ENCODE data around the gene OTUD5.
"Not testable (repeated sequence)": the region's sequence is repeated elsewhere in the genome, so short reads cannot be mapped to it uniquely, and the experiment has no call there.

Gene OTUD5, protein sequence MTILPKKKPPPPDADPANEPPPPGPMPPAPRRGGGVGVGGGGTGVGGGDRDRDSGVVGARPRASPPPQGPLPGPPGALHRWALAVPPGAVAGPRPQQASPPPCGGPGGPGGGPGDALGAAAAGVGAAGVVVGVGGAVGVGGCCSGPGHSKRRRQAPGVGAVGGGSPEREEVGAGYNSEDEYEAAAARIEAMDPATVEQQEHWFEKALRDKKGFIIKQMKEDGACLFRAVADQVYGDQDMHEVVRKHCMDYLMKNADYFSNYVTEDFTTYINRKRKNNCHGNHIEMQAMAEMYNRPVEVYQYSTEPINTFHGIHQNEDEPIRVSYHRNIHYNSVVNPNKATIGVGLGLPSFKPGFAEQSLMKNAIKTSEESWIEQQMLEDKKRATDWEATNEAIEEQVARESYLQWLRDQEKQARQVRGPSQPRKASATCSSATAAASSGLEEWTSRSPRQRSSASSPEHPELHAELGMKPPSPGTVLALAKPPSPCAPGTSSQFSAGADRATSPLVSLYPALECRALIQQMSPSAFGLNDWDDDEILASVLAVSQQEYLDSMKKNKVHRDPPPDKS

DNA sequence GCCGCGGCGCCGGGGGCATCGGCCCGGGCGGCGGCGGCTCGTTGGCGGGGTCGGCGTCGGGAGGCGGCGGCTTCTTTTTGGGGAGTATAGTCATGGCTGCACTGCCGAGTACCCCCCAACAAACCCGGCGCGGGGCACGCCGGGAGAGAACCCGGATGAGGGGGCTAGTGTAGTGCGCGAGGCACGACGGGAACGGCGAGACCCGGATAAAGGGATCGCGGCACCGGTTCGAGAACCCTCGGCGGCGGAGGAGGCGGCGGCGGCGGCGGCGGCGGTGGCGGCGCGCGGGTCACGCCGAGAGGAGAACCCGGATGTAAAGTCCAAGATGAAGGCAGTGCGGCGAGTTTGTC is at the start of gene OTUD5:
TSS of gene OTUD5 (minus strand) at position 131 of the 350 bp plus-strand sequence. CDS start at position 94, 37 bp downstream.
- DNase-seq = peak; percentile 83

- DNase-seq = no peak
Observed at GRCh38 chrX:49003696-49004095, 46.3 kb upstream of the OTUD5 start.

DNA sequence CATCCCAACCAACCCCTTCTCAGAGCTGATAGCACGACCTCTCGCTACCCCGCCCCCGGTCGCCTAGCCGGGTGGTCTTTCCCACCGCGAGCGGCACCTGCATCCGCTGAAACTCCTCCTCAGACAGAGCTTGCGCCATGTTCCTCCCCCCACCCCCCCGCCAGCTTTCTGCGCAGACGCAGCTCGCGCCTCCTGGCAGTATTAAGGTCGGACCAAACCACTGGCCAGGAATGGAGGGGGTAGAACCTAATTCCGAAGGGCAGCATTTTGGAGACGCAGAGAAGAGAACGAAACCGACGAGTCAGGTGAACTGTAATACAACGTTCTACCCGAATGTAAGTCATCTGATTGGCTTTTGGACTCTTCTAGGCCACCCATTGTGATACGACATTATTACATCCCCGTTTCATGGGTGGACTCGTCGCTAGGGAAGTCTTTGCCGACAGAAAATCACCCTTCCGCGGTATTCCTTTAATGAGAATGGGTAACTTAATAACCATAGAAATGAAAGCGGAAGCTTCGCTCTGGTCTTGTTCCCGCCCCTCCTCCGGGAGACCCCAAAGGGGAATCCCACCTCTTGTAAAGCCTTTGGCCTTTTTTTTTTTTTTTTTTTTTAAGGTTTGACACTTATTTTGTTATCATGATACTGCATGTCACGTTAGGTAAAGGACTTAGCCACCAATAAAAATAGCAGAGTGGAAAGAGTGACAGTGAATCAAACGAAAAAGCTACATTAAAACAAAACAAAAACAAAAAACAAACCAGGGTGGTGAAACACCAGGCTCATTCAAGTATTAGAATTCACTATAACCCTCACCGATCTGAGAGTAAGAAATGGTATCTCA is 44.9 kb upstream of the OTUD5 start, which contains the start of gene GRIPAP1:
TSS of gene GRIPAP1 (minus strand) at position 174 of the 845 bp plus-strand sequence. CDS start at position 139, 35 bp downstream.
- peak; percentile 90 for DNase-seq

- peak; percentile 25 for DNase-seq
Observed at GRCh38 chrX:49001521-49002090, 44.2 kb upstream of the OTUD5 start.

DNA sequence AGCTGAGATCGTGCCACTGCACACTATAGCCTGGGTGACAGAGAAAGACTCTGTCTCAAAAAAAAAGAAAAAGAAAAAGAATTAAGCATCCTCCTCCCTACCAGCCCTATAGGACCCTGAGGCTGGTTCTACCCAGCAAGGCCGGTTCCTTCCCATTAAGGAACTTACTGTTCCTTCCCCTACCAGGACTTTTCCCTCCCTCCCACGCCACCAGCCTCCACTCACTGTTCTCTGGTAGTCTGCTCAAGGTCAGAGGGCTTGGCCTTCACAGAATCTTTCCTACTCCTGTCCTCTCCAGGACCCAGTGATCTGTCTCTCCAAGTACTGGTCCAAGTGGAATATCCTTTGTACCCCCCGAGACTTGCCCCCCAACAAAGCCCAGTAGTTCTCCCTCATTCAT is 43.2 kb upstream of the OTUD5 start:
- DNase-seq = no peak

DNA sequence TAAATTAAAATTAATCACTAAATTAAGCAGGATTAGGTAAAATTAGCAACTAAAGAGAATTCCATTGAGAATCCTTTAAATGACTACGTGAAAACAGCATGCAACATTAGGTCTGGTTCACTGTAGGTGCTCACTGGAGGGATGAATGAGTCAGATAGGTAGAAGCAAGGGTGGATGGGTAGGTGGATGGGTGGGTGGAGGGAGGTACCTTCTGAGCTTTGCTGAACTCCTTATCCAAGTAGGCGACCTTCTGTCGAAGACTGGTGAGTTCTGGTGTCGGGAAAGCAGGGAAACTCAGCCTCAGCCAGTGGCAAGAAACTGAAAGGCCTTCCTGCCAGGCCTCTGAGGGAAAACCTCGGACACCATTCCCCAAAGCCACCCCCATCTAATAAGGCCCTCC is 41.6 kb upstream of the OTUD5 start:
- no peak for DNase-seq

- no peak for DNase-seq
Observed at GRCh38 chrX:48998391-48998790, 41.0 kb upstream of the OTUD5 start.

DNA sequence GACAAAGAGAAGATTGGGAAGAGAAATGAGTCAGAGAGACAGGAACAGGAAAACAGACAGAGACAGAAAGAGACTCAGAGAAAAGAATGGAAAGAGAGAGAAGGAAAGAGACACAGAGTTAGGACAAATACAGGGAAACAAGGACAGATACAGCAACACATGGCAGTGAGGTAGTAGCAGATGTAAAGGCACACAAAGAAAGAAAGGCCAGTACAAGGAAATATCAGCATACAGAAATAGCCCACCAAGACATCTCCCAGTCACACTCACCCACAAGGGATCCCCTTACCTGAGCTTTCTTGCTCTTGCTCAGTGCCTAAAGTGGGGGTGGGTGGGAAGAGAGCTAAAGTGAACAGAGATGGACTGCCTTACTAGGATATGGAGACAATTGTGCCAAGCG is 40.5 kb upstream of the OTUD5 start:
- DNase-seq = no peak

GRCh38 chrX:48997455-48997854 is 40.0 kb upstream of the OTUD5 start:
- no peak for DNase-seq

- DNase-seq = no peak
Observed at GRCh38 chrX:48996969-48997368, 39.6 kb upstream of the OTUD5 start.

- DNase-seq = no peak
Observed at GRCh38 chrX:48992341-48992740, 34.9 kb upstream of the OTUD5 start.

GRCh38 chrX:48989483-48989882 is 32.1 kb upstream of the OTUD5 start:
- no peak for DNase-seq

GRCh38 chrX:48983896-48984295 is 26.5 kb upstream of the OTUD5 start:
- DNase-seq = no peak

- DNase-seq = no peak
Observed at GRCh38 chrX:48983081-48983480, 25.7 kb upstream of the OTUD5 start.

- no peak for DNase-seq
Observed at GRCh38 chrX:48981178-48981577, 23.8 kb upstream of the OTUD5 start.

GRCh38 chrX:48980341-48980740 is 22.9 kb upstream of the OTUD5 start:
- DNase-seq = not testable (repeated sequence)

DNA sequence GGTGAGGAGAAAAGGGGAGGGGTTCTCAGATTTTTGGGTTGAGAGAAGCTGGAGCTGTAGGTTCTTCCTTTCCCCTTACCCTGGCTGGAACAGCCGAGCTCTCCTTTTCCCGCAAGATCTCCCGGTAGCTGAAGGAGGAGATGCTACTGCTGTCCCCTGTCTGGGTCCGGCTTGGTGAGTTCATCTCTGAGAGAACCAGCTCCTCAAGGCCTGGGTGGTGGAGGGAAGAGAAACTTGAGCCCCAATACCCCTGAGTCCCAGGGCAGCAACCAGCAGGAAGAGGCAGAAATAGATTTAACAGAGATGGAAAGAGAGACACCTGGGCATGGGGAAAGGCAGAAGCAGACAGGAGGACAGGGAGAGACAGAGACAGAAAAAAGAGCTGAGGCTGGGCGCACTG is 20.8 kb upstream of the OTUD5 start:
- DNase-seq = no peak

DNA sequence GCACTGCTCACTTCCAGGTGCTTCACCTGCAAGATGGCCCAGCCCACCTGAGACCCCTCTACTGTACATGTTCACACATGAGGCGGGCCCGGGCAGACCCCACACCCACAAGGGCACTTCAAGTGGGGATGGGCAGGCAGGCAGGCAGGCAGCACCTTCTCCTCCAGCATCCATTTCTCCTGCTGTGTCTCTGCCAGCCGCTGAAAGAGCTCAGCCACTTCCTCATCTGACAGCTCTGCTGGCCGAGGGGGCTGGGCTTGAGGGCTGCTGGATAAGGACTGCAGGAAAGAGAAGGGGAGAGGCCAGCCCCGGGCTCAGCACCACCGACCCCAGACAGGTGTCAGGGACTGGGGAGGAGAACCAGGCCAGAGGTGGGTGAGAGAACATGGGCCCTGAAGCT is 18.7 kb upstream of the OTUD5 start:
- no peak for DNase-seq

DNA sequence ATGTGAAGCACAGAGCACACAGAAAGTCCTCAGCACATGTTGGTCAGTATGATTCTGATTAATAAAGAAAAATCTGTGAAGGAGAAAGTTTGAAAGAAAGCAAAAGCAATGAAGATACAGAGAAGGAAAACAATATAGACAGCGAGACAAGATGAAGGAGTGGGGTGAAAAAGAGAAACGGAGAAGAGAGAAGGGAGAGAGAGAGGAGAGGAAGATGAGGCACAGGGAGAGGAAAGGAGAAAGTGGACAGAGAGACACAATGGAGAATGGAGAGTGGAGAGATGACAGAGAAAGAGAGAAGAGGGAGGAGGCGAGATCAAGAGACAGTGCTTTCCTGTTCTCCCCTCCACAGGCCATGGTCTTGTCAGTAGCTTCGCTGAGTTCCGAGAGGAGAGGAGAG is 18.1 kb upstream of the OTUD5 start:
- DNase-seq = no peak

GRCh38 chrX:48975041-48975440 is 17.6 kb upstream of the OTUD5 start:
- no peak for DNase-seq

DNA sequence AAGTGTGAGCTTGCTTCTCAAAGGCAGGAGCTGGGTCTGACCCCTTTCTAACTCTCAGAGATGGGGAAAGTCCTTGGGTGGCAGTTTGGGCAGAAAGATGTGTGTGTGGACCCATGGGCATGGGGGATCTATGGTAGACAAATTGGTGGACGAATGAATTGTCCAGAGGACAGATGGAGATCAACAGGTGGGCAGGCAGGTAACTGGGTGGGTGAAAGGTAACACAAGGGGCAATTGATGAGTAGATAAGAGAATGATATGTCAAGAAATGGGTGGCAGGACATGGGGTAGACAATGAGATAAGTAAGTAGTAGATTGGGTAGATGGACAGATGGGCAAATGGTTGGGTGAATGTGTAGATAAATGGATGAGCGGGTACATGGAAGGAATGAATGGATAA is 17.2 kb upstream of the OTUD5 start:
- no peak for DNase-seq

GRCh38 chrX:48974033-48974432 is 16.6 kb upstream of the OTUD5 start:
- DNase-seq = no peak

Data from NCI-H345 (cell line).